Measurements from ENCODE around the gene SWI5.
"Not testable (repeated sequence)": the region's sequence is repeated elsewhere in the genome, so short reads cannot be mapped to it uniquely, and the experiment has no call there.

Gene SWI5

GRCh38 chr9:128279088-128280073 lies 3.3 kb downstream of the SWI5 start:
- H3K4me1 ChIP-seq (ENCODE audit: control insufficient read depth, insufficient read depth, low read length); H3K9me3 ChIP-seq (ENCODE audit: control insufficient read depth, low read length); H3K27me3 ChIP-seq (ENCODE audit: control insufficient read depth, insufficient read depth, low read length, poor library complexity, severe bottlenecking); H3K4me3 ChIP-seq (ENCODE audit: insufficient read depth, low read depth, low read length); H3K27ac ChIP-seq (ENCODE audit: insufficient read depth, low read depth, low read length, poor library complexity, severe bottlenecking); H3K36me3 ChIP-seq (ENCODE audit: control insufficient read depth, insufficient read depth, low read length): not testable (repeated sequence)
- WGBS, 2 experiments = 93 to 94% methylated on average over 22 of the region's 22 CpGs

- Histone ChIP-seq H3K4me1 (ENCODE audit: control insufficient read depth, insufficient read depth, low read length) (peaks cover 3% of the 10 kb centered on the region), H3K27me3 (ENCODE audit: control insufficient read depth, insufficient read depth, low read length, poor library complexity, severe bottlenecking) (no peaks in the 10 kb centered on the region), H3K27ac (ENCODE audit: insufficient read depth, low read depth, low read length, poor library complexity, severe bottlenecking) (no peak overlapping the region), H3K9me3 (ENCODE audit: control insufficient read depth, low read length) (no peaks in the 10 kb centered on the region), H3K4me3 (ENCODE audit: insufficient read depth, low read depth, low read length) (no peak overlapping the region), H3K36me3 (ENCODE audit: control insufficient read depth, insufficient read depth, low read length) (no peaks in the 10 kb centered on the region)
- 94 to 97% methylated on average over 5 of the region's 5 CpGs for WGBS, 2 experiments
Measured at GRCh38 chr9:128280084-128280622, 4.1 kb downstream of the SWI5 start.

GRCh38 chr9:128282500-128282899 lies 6.4 kb downstream of the SWI5 start:
- Histone ChIP-seq H3K9me3 (ENCODE audit: control insufficient read depth, low read length) (no peaks in the 10 kb centered on the region), H3K36me3 (ENCODE audit: control insufficient read depth, insufficient read depth, low read length) (no peaks in the 10 kb centered on the region), H3K27ac (ENCODE audit: insufficient read depth, low read depth, low read length, poor library complexity, severe bottlenecking) (no peak overlapping the region), H3K4me3 (ENCODE audit: insufficient read depth, low read depth, low read length) (no peak overlapping the region), H3K27me3 (ENCODE audit: control insufficient read depth, insufficient read depth, low read length, poor library complexity, severe bottlenecking) (no peaks in the 10 kb centered on the region), H3K4me1 (ENCODE audit: control insufficient read depth, insufficient read depth, low read length) (no peaks in the 10 kb centered on the region)
- 94 to 96% methylated on average over 6 of the region's 6 CpGs for whole genome bisulfite sequencing, 2 experiments

GRCh38 chr9:128285033-128285784 lies 9.1 kb downstream of the SWI5 start:
- Histone ChIP-seq H3K27ac (ENCODE audit: insufficient read depth, low read depth, low read length, poor library complexity, severe bottlenecking) (no peak overlapping the region), H3K9me3 (ENCODE audit: control insufficient read depth, low read length) (no peaks in the 10 kb centered on the region), H3K27me3 (ENCODE audit: control insufficient read depth, insufficient read depth, low read length, poor library complexity, severe bottlenecking) (no peaks in the 10 kb centered on the region), H3K36me3 (ENCODE audit: control insufficient read depth, insufficient read depth, low read length) (peaks cover 4% of the 10 kb centered on the region), H3K4me1 (ENCODE audit: control insufficient read depth, insufficient read depth, low read length) (no peaks in the 10 kb centered on the region), H3K4me3 (ENCODE audit: insufficient read depth, low read depth, low read length) (no peak overlapping the region)
- 91 to 94% methylated on average over 12 of the region's 12 CpGs for WGBS, 2 experiments

- Histone ChIP-seq H3K27ac (ENCODE audit: insufficient read depth, low read depth, low read length, poor library complexity, severe bottlenecking) (no peak overlapping the region), H3K4me1 (ENCODE audit: control insufficient read depth, insufficient read depth, low read length) (no peaks in the 10 kb centered on the region), H3K36me3 (ENCODE audit: control insufficient read depth, insufficient read depth, low read length) (peaks cover 4% of the 10 kb centered on the region), H3K4me3 (ENCODE audit: insufficient read depth, low read depth, low read length) (no peak overlapping the region), H3K27me3 (ENCODE audit: control insufficient read depth, insufficient read depth, low read length, poor library complexity, severe bottlenecking) (no peaks in the 10 kb centered on the region), H3K9me3 (ENCODE audit: control insufficient read depth, low read length) (no peaks in the 10 kb centered on the region)
- 93 to 96% methylated on average over 6 of the region's 6 CpGs for WGBS, 2 experiments
Measured at GRCh38 chr9:128286440-128286839, 10.4 kb downstream of the SWI5 start.

- WGBS, 2 experiments = 92 to 94% methylated on average over 11 of the region's 11 CpGs
- H3K4me3 ChIP-seq (ENCODE audit: insufficient read depth, low read depth, low read length) = no peak overlapping the region
- no peak overlapping the region for H3K27ac ChIP-seq (ENCODE audit: insufficient read depth, low read depth, low read length, poor library complexity, severe bottlenecking)
- H3K36me3 ChIP-seq (ENCODE audit: control insufficient read depth, insufficient read depth, low read length) = peaks cover 4% of the 10 kb centered on the region
- H3K9me3 ChIP-seq (ENCODE audit: control insufficient read depth, low read length) = no peaks in the 10 kb centered on the region
- H3K27me3 ChIP-seq (ENCODE audit: control insufficient read depth, insufficient read depth, low read length, poor library complexity, severe bottlenecking) = no peaks in the 10 kb centered on the region
- no peaks in the 10 kb centered on the region for H3K4me1 ChIP-seq (ENCODE audit: control insufficient read depth, insufficient read depth, low read length)
Measured at GRCh38 chr9:128288273-128289004, 12.4 kb downstream of the SWI5 start.

GRCh38 chr9:128292009-128292408 lies 15.9 kb downstream of the SWI5 start:
- H3K4me1 ChIP-seq (ENCODE audit: control insufficient read depth, insufficient read depth, low read length) = no peaks in the 10 kb centered on the region
- 95 to 98% methylated on average over 3 of the region's 3 CpGs for WGBS, 2 experiments
- no peak overlapping the region for H3K27ac ChIP-seq (ENCODE audit: insufficient read depth, low read depth, low read length, poor library complexity, severe bottlenecking)
- H3K36me3 ChIP-seq (ENCODE audit: control insufficient read depth, insufficient read depth, low read length) = peaks cover 4% of the 10 kb centered on the region
- no peaks in the 10 kb centered on the region for H3K27me3 ChIP-seq (ENCODE audit: control insufficient read depth, insufficient read depth, low read length, poor library complexity, severe bottlenecking)
- no peaks in the 10 kb centered on the region for H3K9me3 ChIP-seq (ENCODE audit: control insufficient read depth, low read length)
- no peak overlapping the region for H3K4me3 ChIP-seq (ENCODE audit: insufficient read depth, low read depth, low read length)

GRCh38 chr9:128293091-128293490 lies 17.0 kb downstream of the SWI5 start:
- no peaks in the 10 kb centered on the region for H3K27me3 ChIP-seq (ENCODE audit: control insufficient read depth, insufficient read depth, low read length, poor library complexity, severe bottlenecking)
- peaks cover 4% of the 10 kb centered on the region for H3K36me3 ChIP-seq (ENCODE audit: control insufficient read depth, insufficient read depth, low read length)
- 89 to 91% methylated on average over 4 of the region's 4 CpGs for WGBS, 2 experiments
- H3K4me1 ChIP-seq (ENCODE audit: control insufficient read depth, insufficient read depth, low read length) = no peaks in the 10 kb centered on the region
- H3K9me3 ChIP-seq (ENCODE audit: control insufficient read depth, low read length) = no peaks in the 10 kb centered on the region
- H3K27ac ChIP-seq (ENCODE audit: insufficient read depth, low read depth, low read length, poor library complexity, severe bottlenecking) = no peak overlapping the region
- no peak overlapping the region for H3K4me3 ChIP-seq (ENCODE audit: insufficient read depth, low read depth, low read length)

GRCh38 chr9:128294142-128294541 lies 18.1 kb downstream of the SWI5 start:
- 88 to 96% methylated on average over 4 of the region's 4 CpGs for WGBS, 2 experiments
- H3K4me3 ChIP-seq (ENCODE audit: insufficient read depth, low read depth, low read length) = no peak overlapping the region
- H3K27ac ChIP-seq (ENCODE audit: insufficient read depth, low read depth, low read length, poor library complexity, severe bottlenecking) = no peak overlapping the region
- H3K27me3 ChIP-seq (ENCODE audit: control insufficient read depth, insufficient read depth, low read length, poor library complexity, severe bottlenecking) = no peaks in the 10 kb centered on the region
- H3K36me3 ChIP-seq (ENCODE audit: control insufficient read depth, insufficient read depth, low read length) = peaks cover under 1% of the 10 kb centered on the region
- no peaks in the 10 kb centered on the region for H3K4me1 ChIP-seq (ENCODE audit: control insufficient read depth, insufficient read depth, low read length)
- no peaks in the 10 kb centered on the region for H3K9me3 ChIP-seq (ENCODE audit: control insufficient read depth, low read length)

Measured in ectodermal cell (in vitro differentiated cells).